GM12873 (cell line): ENCODE measurements around the gene PLPPR1.
A peak's percentile ranks its signal among the peaks of the same experiment; 100 is the strongest.

Source experiments
- TF ChIP-seq, protein P1 (sequence below): IDR thresholded peaks from 2 replicates; pipeline ENCODE4 v1.5.1; 2012; ENCODE audit warnings: low read depth, mild to moderate bottlenecking, moderate library complexity, low read length, control low read depth; ENCODE audit not compliant: insufficient read depth; ENCODE audit errors: missing control alignments

Gene PLPPR1

DNA sequence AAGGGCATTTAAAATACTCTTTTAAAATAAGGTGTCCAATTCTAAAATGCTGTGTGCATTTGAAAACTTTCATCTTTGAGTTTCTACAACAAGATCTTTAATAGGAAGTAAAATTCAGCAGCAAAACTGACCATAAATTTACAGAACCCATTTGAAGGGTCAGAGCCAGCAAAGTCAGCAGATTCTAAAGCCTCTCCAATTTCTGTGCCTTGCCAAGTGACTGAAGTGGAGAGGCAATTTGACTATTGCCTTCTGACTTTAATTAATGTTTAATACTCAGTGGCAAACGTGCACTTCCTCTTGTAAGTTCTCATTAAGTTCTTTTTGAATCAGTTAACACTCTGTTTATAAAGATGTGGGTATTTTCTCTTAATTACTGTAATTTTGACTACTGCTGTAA, 201.1 kb downstream of the PLPPR1 start:
- TF ChIP-seq, protein P1, sequence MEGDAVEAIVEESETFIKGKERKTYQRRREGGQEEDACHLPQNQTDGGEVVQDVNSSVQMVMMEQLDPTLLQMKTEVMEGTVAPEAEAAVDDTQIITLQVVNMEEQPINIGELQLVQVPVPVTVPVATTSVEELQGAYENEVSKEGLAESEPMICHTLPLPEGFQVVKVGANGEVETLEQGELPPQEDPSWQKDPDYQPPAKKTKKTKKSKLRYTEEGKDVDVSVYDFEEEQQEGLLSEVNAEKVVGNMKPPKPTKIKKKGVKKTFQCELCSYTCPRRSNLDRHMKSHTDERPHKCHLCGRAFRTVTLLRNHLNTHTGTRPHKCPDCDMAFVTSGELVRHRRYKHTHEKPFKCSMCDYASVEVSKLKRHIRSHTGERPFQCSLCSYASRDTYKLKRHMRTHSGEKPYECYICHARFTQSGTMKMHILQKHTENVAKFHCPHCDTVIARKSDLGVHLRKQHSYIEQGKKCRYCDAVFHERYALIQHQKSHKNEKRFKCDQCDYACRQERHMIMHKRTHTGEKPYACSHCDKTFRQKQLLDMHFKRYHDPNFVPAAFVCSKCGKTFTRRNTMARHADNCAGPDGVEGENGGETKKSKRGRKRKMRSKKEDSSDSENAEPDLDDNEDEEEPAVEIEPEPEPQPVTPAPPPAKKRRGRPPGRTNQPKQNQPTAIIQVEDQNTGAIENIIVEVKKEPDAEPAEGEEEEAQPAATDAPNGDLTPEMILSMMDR: no peak

DNA sequence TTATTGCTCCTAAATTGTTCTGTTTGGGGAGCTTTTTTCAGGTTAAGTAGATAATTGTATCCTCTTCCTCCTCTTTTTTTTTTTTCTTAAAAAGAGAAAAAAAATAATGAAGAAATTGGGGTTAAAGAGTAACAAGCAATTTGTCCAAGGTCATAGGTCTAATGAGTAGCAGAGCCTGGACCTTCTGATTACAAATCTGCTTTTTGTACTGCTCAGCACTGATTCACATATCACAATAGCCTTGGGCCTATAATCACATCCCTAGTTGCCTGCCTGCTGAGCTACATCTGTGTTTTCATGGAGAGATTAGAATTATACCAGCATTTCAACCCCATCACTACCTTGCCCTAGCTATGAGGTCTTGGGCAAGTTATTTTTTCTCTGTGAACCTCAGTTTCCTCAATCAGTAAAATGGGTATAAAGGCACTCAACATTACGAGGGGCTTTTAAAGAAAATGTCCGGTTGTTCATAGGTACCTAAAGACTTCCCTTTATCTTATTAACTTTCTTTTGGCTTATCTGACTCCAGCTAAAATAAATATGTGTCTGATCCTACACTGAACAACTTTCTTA, 204.0 kb downstream of the PLPPR1 start:
- TF ChIP-seq, protein P1: no peak

DNA sequence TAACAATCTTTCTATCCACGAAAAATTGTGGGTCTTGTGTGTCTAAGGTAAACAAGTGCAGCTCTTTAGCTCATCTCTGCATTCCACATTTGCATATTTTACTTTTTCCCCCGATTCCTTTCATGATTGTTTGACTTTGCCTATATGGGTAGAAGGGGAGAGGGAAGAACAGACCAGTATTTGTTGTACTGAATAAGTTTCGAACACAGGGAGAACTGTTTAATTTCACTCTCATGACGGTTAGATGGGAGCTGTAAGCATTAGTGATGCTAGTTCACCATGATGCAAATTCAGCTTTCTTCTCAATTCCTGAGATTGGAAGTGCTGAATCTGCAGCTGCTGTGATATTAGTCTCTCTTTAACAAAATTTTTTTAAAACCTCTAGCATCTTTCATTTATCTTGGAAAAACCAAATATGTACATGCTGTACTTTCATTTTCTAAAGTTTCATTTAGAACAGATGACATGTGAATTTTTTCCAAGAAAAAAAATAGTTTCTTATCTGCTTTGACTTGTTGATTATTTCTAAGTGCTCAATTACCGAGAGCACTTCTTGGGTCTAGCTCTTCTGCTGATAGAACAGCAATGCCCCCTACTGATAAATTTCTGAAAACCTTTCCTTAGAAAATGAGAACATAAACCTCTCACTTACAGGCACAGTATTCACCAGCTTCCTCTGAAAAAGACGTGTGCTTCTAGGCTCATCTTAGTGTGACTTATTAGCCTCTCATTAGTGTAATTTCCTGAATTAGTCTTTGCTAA, 206.8 kb downstream of the PLPPR1 start:
- TF ChIP-seq, protein P1: peak; percentile 52

DNA sequence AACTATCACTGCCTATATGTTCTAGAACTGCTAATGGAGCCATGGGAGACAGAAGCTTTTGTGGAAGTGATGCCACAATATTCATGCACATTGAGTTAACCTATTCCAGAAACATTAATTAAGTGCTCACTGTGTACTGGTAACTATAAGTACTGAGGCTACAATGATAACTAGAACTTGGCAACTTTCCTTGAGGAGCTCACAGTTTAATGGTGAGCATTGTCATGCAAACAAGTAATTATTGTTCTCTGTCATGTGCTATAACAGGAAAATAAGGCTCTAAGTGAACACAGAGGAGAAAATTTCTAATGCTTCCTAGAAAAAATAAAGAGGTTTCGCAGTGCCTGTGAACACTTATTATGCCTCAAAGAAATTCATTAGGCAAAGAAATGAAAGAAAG, 214.1 kb downstream of the PLPPR1 start:
- TF ChIP-seq, protein P1: no peak

DNA sequence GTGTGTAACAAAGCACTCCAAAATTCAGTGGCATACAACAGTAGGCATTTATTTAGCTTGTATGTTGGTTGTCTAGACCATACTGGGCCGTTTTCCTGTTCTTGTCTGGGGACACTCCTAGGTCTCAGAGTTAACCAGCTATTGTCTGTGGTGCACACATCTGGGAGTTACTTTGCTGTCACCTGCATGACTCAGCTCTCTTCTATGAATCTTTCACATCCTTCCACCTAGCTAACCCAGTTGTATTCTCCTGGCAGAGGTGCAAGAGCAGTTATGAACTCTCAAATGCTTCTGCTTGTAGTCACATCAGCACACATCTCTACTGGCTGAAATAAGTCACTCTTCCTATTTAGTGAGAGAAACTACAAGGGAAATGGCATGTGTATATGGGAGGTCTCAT, 218.2 kb downstream of the PLPPR1 start:
- TF ChIP-seq, protein P1: no peak

DNA sequence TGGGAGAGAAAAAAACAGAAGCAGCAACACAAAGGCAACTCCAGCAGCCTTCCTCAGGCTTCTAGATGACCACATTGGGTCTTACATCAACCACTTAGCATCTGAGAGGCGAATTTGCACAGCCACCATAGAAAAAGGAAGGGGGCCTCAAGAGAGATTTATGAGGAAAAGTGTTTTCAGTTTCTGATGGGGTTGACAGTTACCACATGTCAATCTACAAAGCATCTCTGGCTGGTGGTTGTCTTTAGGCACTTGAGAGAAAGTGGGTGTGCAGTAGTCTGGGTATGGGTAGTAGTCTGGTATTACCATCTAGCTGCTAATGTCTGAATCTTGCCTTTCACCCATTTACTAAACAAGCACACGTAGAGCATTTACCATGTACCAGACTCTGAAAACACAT, 218.8 kb downstream of the PLPPR1 start:
- TF ChIP-seq, protein P1: no peak

DNA sequence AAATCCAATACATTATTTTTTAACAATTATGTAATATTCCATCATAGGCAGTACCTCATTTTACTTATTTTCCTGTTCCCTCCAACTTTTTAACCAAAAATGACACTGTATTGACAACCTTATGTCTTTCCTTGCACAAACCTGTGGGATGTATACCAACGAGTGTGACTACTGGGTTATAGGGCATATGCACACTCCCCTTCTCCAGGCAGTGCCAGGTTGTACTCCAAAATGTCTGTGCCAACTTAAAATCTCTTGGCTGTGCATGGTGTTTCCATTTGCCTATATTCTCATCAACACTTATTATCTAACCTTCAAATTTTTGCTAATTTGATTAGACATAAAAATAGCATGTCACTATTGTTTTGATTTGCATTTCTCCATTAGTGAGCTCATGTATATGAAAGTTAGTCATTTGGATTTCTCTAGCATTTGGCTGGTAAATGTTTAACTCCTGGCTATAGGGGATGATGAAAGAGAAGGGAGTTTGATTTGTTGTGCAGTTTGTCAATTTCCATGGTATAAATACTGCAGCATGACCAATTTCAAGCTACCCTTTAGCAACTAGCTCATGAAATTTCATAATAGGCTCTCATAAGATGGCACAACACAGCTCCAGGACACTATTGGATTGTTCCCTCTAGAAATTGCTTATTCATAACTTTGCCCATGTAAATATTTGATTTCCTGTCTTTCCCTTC, 226.4 kb downstream of the PLPPR1 start:
- TF ChIP-seq, protein P1: no peak
